Neural crest cell (in vitro differentiated cells): ENCODE data around the gene AKR1B1. TPM values are rescaled to one million over a fixed set of nuclear protein-coding genes. Genes with fewer than 3 reads are reported as not detected.

ENCODE experiments used
- DNase-seq: peaks from one replicate; pipeline ENCODE4 v3.0.0; 2021; ENCODE audit warnings: low read depth, mixed read lengths, low spot score
- H3K27ac Mint-ChIP-seq: one replicate; pipeline ENCODE4 v1.8.0; 2021; ENCODE audit warnings: mild to moderate bottlenecking, mixed read lengths; ENCODE audit not compliant: unreplicated experiment
- H3K27me3 Mint-ChIP-seq: 2 replicates; pipeline ENCODE4 v1.8.0; 2021; ENCODE audit warnings: low read depth, mild to moderate bottlenecking, mixed read lengths
- H3K36me3 Mint-ChIP-seq: 2 replicates; pipeline ENCODE4 v1.8.0; 2021; ENCODE audit warnings: low read depth, mild to moderate bottlenecking, mixed read lengths
- H3K4me1 Mint-ChIP-seq: 2 replicates; pipeline ENCODE4 v1.8.0; 2021; ENCODE audit warnings: mixed read lengths
- H3K4me3 Mint-ChIP-seq: one replicate; pipeline ENCODE4 v1.8.0; 2021; ENCODE audit warnings: mild to moderate bottlenecking, mixed read lengths
- H3K9me3 Mint-ChIP-seq: 2 replicates; pipeline ENCODE4 v1.8.0; 2021; ENCODE audit warnings: mixed read lengths
- CTCF ChIP-seq: fragments of 200-600 bp; sonication (generic); conservative IDR thresholded peaks from 2 replicates; pipeline ENCODE4 v1.5.0; 2021; ENCODE audit warnings: antibody characterized with exemption, mild to moderate bottlenecking
- total RNA-seq: library from RNA; stranded (reverse); gene quantifications from 2 replicates; pipeline ENCODE4 v1.2.1, GENCODE V29; 2021

AKR1B1 gene
- total RNA-seq, 1 donor from 2014 or later = 204 TPM

- H3K4me3 Mint-ChIP-seq = no peak overlapping the region
- H3K4me1 Mint-ChIP-seq = peaks cover 47% of the 10 kb centered on the region
- no peak overlapping the region for H3K27ac Mint-ChIP-seq
- no peak for TF ChIP-seq CTCF
- DNase-seq = no peak
- H3K9me3 Mint-ChIP-seq = no peaks in the 10 kb centered on the region
- no peaks in the 10 kb centered on the region for H3K27me3 Mint-ChIP-seq
- peaks cover 4% of the 10 kb centered on the region for H3K36me3 Mint-ChIP-seq
Observed at GRCh38 chr7:134454277-134454676, 4.6 kb downstream of the AKR1B1 start.

GRCh38 chr7:134453518-134453917 is 5.4 kb downstream of the AKR1B1 start:
- H3K4me3 Mint-ChIP-seq = peak overlapping the region; percentile 31
- DNase-seq = no peak
- H3K27me3 Mint-ChIP-seq = no peaks in the 10 kb centered on the region
- H3K27ac Mint-ChIP-seq = peak overlapping the region; percentile 89
- H3K9me3 Mint-ChIP-seq = no peaks in the 10 kb centered on the region
- peaks cover 43% of the 10 kb centered on the region for H3K4me1 Mint-ChIP-seq
- no peak for TF ChIP-seq CTCF
- peaks cover 4% of the 10 kb centered on the region for H3K36me3 Mint-ChIP-seq

GRCh38 chr7:134452991-134453473 is 5.9 kb downstream of the AKR1B1 start:
- Mint-ChIP-seq H3K27me3 (no peaks in the 10 kb centered on the region), H3K27ac (peak overlapping the region; percentile 19), H3K4me1 (peaks cover 40% of the 10 kb centered on the region), H3K4me3 (peak overlapping the region; percentile 47), H3K9me3 (no peaks in the 10 kb centered on the region), H3K36me3 (peaks cover 4% of the 10 kb centered on the region)
- no peak for TF ChIP-seq CTCF
- DNase-seq = no peak

- Mint-ChIP-seq H3K27ac (peak overlapping the region; percentile 19), H3K9me3 (no peaks in the 10 kb centered on the region), H3K4me1 (peaks cover 34% of the 10 kb centered on the region), H3K36me3 (peaks cover 4% of the 10 kb centered on the region), H3K27me3 (no peaks in the 10 kb centered on the region), H3K4me3 (peak overlapping the region; percentile 47)
- no peak for DNase-seq
- no peak for TF ChIP-seq CTCF
Observed at GRCh38 chr7:134452419-134452838, 6.5 kb downstream of the AKR1B1 start.

- no peak for DNase-seq
- no peak overlapping the region for H3K4me3 Mint-ChIP-seq
- no peak for TF ChIP-seq CTCF
- peaks cover 4% of the 10 kb centered on the region for H3K36me3 Mint-ChIP-seq
- H3K27me3 Mint-ChIP-seq = no peaks in the 10 kb centered on the region
- H3K9me3 Mint-ChIP-seq = no peaks in the 10 kb centered on the region
- peak overlapping the region; percentile 35 for H3K27ac Mint-ChIP-seq
- peaks cover 30% of the 10 kb centered on the region for H3K4me1 Mint-ChIP-seq
Observed at GRCh38 chr7:134451656-134452055, 7.2 kb downstream of the AKR1B1 start.
